PC-3 (cell line): Measurements from ENCODE around the gene CCDC63.

Experiments used
- EZH2 ChIP-seq: fragments of 300-600 bp; sonication (generic); IDR thresholded peaks from one replicate; pipeline ENCODE4 v1.6.1; 2017; ENCODE audit warnings: antibody characterized with exemption, mild to moderate bottlenecking, low read length; ENCODE audit not compliant: unreplicated experiment
- TF ChIP-seq, protein P1 (sequence below): fragments of 300-600 bp; sonication (generic); conservative IDR thresholded peaks from 2 replicates; pipeline ENCODE4 v1.5.1; 2017; ENCODE audit warnings: antibody characterized with exemption, low read depth, mild to moderate bottlenecking, low read length

DNA sequence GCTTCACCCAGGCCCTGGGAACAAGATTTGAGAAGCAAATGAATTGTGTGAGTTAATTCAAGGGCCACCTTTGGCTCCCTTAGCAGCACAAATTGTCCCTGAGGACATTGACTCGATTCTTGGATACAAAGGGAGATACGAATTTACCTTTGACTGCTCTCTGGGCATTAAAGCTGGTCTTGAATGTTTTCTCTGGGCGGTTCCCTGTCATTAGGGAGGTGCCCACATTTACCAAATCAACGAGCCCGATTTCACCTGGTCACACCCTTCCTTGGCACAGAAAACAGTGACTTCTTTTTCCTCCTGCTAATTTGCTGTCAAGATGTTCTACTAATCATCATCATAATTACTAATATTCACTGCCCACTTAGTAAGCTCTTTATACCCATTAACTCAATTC is 27.1 kb upstream of the CCDC63 start:
- TF ChIP-seq, protein P1, sequence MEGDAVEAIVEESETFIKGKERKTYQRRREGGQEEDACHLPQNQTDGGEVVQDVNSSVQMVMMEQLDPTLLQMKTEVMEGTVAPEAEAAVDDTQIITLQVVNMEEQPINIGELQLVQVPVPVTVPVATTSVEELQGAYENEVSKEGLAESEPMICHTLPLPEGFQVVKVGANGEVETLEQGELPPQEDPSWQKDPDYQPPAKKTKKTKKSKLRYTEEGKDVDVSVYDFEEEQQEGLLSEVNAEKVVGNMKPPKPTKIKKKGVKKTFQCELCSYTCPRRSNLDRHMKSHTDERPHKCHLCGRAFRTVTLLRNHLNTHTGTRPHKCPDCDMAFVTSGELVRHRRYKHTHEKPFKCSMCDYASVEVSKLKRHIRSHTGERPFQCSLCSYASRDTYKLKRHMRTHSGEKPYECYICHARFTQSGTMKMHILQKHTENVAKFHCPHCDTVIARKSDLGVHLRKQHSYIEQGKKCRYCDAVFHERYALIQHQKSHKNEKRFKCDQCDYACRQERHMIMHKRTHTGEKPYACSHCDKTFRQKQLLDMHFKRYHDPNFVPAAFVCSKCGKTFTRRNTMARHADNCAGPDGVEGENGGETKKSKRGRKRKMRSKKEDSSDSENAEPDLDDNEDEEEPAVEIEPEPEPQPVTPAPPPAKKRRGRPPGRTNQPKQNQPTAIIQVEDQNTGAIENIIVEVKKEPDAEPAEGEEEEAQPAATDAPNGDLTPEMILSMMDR: no peak
- no peak for TF ChIP-seq EZH2
